Naive thymus-derived CD4-positive, alpha-beta T cell (primary cell): ENCODE measurements around the gene EPX. TPM values are rescaled to one million over a fixed set of nuclear protein-coding genes. Genes with fewer than 3 reads are reported as not detected.

Source experiments
- ATAC-seq: fragments of 150-1000 bp; cut with Tn5 transposase; 2 replicates; pipeline ENCODE4 v1.10.0; 2021; ENCODE audit warnings: mild to moderate bottlenecking, moderate library complexity
- CTCF ChIA-PET: fragments of 350-600 bp; sonication (Branson Sonifier 250); formaldehyde crosslinking; loops from one replicate; lab custom pipeline; 2021; ENCODE audit warnings: antibody characterized with exemption; lab: Charles Lee
- POLR2A ChIA-PET: fragments of 350-600 bp; sonication (Branson Sonifier 250); formaldehyde crosslinking; loops from one replicate; lab custom pipeline; 2021; ENCODE audit warnings: antibody characterized with exemption, inconsistent platforms; lab: Charles Lee
- DNase-seq, 9 donors: peaks; one replicate each; pipeline versions ENCODE4 v3.0.0 to v3.0.0-alpha.2; 2020 to 2022; ENCODE audit warnings: mixed read lengths in 1 of 9
- H3K27ac ChIP-seq: one replicate; pipeline ENCODE4 v1.7.0; 2013; ENCODE audit warnings: mild to moderate bottlenecking, low read depth, low read length, moderate library complexity
- H3K27me3 ChIP-seq, 2 donors: one replicate each; pipeline ENCODE4 v1.7.0; 2013; ENCODE audit warnings: low read length in 2 of 2, mild to moderate bottlenecking in 2 of 2, moderate library complexity in 2 of 2; ENCODE audit not compliant: control insufficient read depth in 2 of 2, insufficient read depth in 2 of 2
- H3K36me3 ChIP-seq, 3 experiments: 1 replicate in 2 of 3; 2 replicates in 1 of 3; pipeline ENCODE4 v1.7.0; 2013; ENCODE audit warnings: low read length in 3 of 3, mild to moderate bottlenecking in 3 of 3, moderate library complexity in 1 of 3; ENCODE audit not compliant: insufficient read depth in 3 of 3, control insufficient read depth in 2 of 3
- H3K4me1 ChIP-seq, 2 donors: one replicate each; pipeline ENCODE4 v1.7.0; 2013; ENCODE audit warnings: low read length in 2 of 2, mild to moderate bottlenecking in 2 of 2, moderate library complexity in 1 of 2; ENCODE audit not compliant: control insufficient read depth in 2 of 2, insufficient read depth in 2 of 2
- H3K4me3 ChIP-seq: 2 replicates; pipeline ENCODE4 v1.7.0; 2013; ENCODE audit warnings: mild to moderate bottlenecking, low read length
- H3K9me3 ChIP-seq, 3 experiments: 1 replicate in 2 of 3; 2 replicates in 1 of 3; pipeline ENCODE4 v1.7.0; 2013; ENCODE audit warnings: low read length in 3 of 3; ENCODE audit not compliant: control insufficient read depth in 2 of 3
- H3K27ac Mint-ChIP-seq, 9 donors: one replicate each; pipeline ENCODE4 v1.8.0; 2020 to 2022; ENCODE audit warnings: mixed read lengths in 9 of 9, mild to moderate bottlenecking in 8 of 9, moderate library complexity in 5 of 9, inconsistent platforms in 2 of 9
- H3K27me3 Mint-ChIP-seq, 5 donors: one replicate each; pipeline ENCODE4 v1.8.0; 2021 to 2022; ENCODE audit warnings: mixed read lengths in 5 of 5, mild to moderate bottlenecking in 1 of 5
- H3K36me3 Mint-ChIP-seq, 5 donors: one replicate each; pipeline ENCODE4 v1.8.0; 2020 to 2022; ENCODE audit warnings: mixed read lengths in 5 of 5, mild to moderate bottlenecking in 3 of 5, inconsistent platforms in 1 of 5
- H3K4me1 Mint-ChIP-seq, 7 donors: one replicate each; pipeline ENCODE4 v1.8.0; 2020 to 2022; ENCODE audit warnings: mixed read lengths in 7 of 7, mild to moderate bottlenecking in 3 of 7, inconsistent platforms in 1 of 7
- H3K4me3 Mint-ChIP-seq, 10 donors: one replicate each; pipeline ENCODE4 v1.8.0; 2020 to 2022; ENCODE audit warnings: mild to moderate bottlenecking in 10 of 10, mixed read lengths in 10 of 10, moderate library complexity in 6 of 10, inconsistent platforms in 2 of 10
- H3K9me3 Mint-ChIP-seq, 11 donors: one replicate each; pipeline ENCODE4 v1.8.0; 2020 to 2022; ENCODE audit warnings: mixed read lengths in 11 of 11, mild to moderate bottlenecking in 4 of 11, inconsistent platforms in 1 of 11, moderate library complexity in 1 of 11
- intact Hi-C, 2 donors: fragments of 100-400 bp; cut with micrococcal nuclease; formaldehyde crosslinking; loops; one replicate each; pipeline ENCODE4 v1.15.1; 2023
- polyA plus RNA-seq, 2 donors: library from polyadenylated mRNA; unstranded; fragments of 300-500 nt; fragmentation: Illumina TruSeq; gene quantifications; one replicate each; pipeline ENCODE4 v1.2.3, GENCODE V29; 2021
- total RNA-seq, 6 experiments: library from RNA in 5 of 6; stranded (reverse) in 5 of 6; gene quantifications; 1 replicate in 5 of 6; 2 replicates in 1 of 6; pipeline ENCODE4 v1.2.3 and lab custom pipeline; 2021 to 2026

Gene EPX
- total and polyA plus RNA-seq, 7 experiments from 2014 or later, result not detected

GRCh38 chr17:58242171-58242784, 49.8 kb downstream of the EPX start:
- no peak overlapping the region for H3K4me3 ChIP-seq
- no peaks in the 10 kb centered on the region for H3K27me3 ChIP-seq
- H3K9me3 ChIP-seq, result no peaks in the 10 kb centered on the region
- CTCF ChIA-PET, result interaction anchor here (1.1 kb wide), 1 partner anchor 14 kb away, joined by 3 read pairs; no protein-coding TSS in a partner anchor
- intact Hi-C loops, result no loop called here
- POLR2A ChIA-PET, result no interaction called here
- ATAC-seq (no peak), DNase-seq (no peak)
- Mint-ChIP-seq H3K27me3 (peaks cover 23 to 66% (median 33%) of the 10 kb centered on the region in 5 donors), H3K4me1 (peaks cover 0 to 6% (median 0%) of the 10 kb centered on the region in 7 donors), H3K27ac (no peak overlapping the region), H3K9me3 (no peaks in the 10 kb centered on the region), H3K36me3 (no peaks in the 10 kb centered on the region), H3K4me3 (no peak overlapping the region)
- H3K36me3 ChIP-seq, result no peaks in the 10 kb centered on the region
- H3K4me1 ChIP-seq, result no peaks in the 10 kb centered on the region
- H3K27ac ChIP-seq, result no peak overlapping the region

GRCh38 chr17:58244963-58245362, 52.4 kb downstream of the EPX start:
- DNase-seq (no peak), ATAC-seq (no peak)
- ChIA-PET POLR2A (interaction anchor here (0.6 kb wide), 1 partner anchor 219 kb away, joined by 3 read pairs; no protein-coding TSS in a partner anchor), CTCF (interaction anchor here (0.6 kb wide), 1 partner anchor 293 kb away, joined by 3 read pairs; no protein-coding TSS in a partner anchor)
- no peaks in the 10 kb centered on the region for H3K36me3 Mint-ChIP-seq
- H3K36me3 ChIP-seq, result no peaks in the 10 kb centered on the region
- no peaks in the 10 kb centered on the region for H3K27me3 ChIP-seq
- H3K27me3 Mint-ChIP-seq, result peaks cover 23 to 51% (median 33%) of the 10 kb centered on the region in 5 donors
- H3K4me3 ChIP-seq, result no peak overlapping the region
- H3K4me1 Mint-ChIP-seq, result peaks cover 0 to 21% (median 7%) of the 10 kb centered on the region in 7 donors
- no peak overlapping the region for H3K4me3 Mint-ChIP-seq
- H3K27ac ChIP-seq, result no peak overlapping the region
- no peak overlapping the region for H3K27ac Mint-ChIP-seq
- intact Hi-C loops, result no loop called here
- no peaks in the 10 kb centered on the region for H3K9me3 ChIP-seq
- no peaks in the 10 kb centered on the region for H3K4me1 ChIP-seq
- H3K9me3 Mint-ChIP-seq, result no peaks in the 10 kb centered on the region

GRCh38 chr17:58245428-58246103, 53.0 kb downstream of the EPX start:
- Mint-ChIP-seq H3K4me1 (peaks cover 0 to 25% (median 11%) of the 10 kb centered on the region in 7 donors), H3K4me3 (no peak overlapping the region)

GRCh38 chr17:58246104-58246740, 53.7 kb downstream of the EPX start:
- Mint-ChIP-seq H3K9me3 (no peaks in the 10 kb centered on the region), H3K27me3 (peaks cover 18 to 50% (median 28%) of the 10 kb centered on the region in 5 donors), H3K4me3 (no peak overlapping the region), H3K27ac (no peak overlapping the region), H3K36me3 (no peaks in the 10 kb centered on the region), H3K4me1 (peaks cover 0 to 25% (median 11%) of the 10 kb centered on the region in 7 donors)
- ATAC-seq (no peak), DNase-seq (no peak)
- ChIA-PET POLR2A (no interaction called here), CTCF (no interaction called here)
- Histone ChIP-seq H3K27ac (no peak overlapping the region), H3K4me1 (no peaks in the 10 kb centered on the region), H3K27me3 (no peaks in the 10 kb centered on the region), H3K4me3 (no peak overlapping the region), H3K9me3 (no peaks in the 10 kb centered on the region), H3K36me3 (no peaks in the 10 kb centered on the region)
- intact Hi-C loops, result no loop called here

More at GRCh38 chr17:58245428-58246103, 53.0 kb downstream of the EPX start:
- Histone ChIP-seq H3K4me3 (no peak overlapping the region), H3K27me3 (no peaks in the 10 kb centered on the region), H3K4me1 (no peaks in the 10 kb centered on the region), H3K27ac (no peak overlapping the region), H3K36me3 (no peaks in the 10 kb centered on the region), H3K9me3 (no peaks in the 10 kb centered on the region)
- POLR2A ChIA-PET, result no interaction called here
- intact Hi-C loops, result no loop called here
- ATAC-seq (no peak), DNase-seq (no peak)
- H3K27me3 Mint-ChIP-seq, result peaks cover 20 to 49% (median 32%) of the 10 kb centered on the region in 5 donors
- no peak overlapping the region for H3K27ac Mint-ChIP-seq
- H3K36me3 Mint-ChIP-seq, result no peaks in the 10 kb centered on the region
- CTCF ChIA-PET, result interaction anchor here (0.6 kb wide), 1 partner anchor 294 kb away, joined by 3 read pairs; no protein-coding TSS in a partner anchor
- no peaks in the 10 kb centered on the region for H3K9me3 Mint-ChIP-seq

GRCh38 chr17:58246781-58247180, 54.3 kb downstream of the EPX start:
- CTCF ChIA-PET, result no interaction called here

GRCh38 chr17:58247511-58248363, 55.2 kb downstream of the EPX start:
- peaks cover 0 to 25% (median 11%) of the 10 kb centered on the region in 7 donors for H3K4me1 Mint-ChIP-seq
- Histone ChIP-seq H3K4me1 (no peaks in the 10 kb centered on the region), H3K9me3 (no peaks in the 10 kb centered on the region), H3K4me3 (no peak overlapping the region), H3K36me3 (no peaks in the 10 kb centered on the region), H3K27ac (no peak overlapping the region), H3K27me3 (no peaks in the 10 kb centered on the region)
- no peaks in the 10 kb centered on the region for H3K9me3 Mint-ChIP-seq
- DNase-seq, result no peak
- H3K27ac Mint-ChIP-seq, result no peak overlapping the region
- CTCF ChIA-PET, result interaction anchor here (0.8 to 1.5 kb wide), 3 partner anchors 9 to 240 kb away, joined by 3 to 4 read pairs (median 3); partner anchors contain the start of genes HSF5 and LPO
- no peaks in the 10 kb centered on the region for H3K36me3 Mint-ChIP-seq
- intact Hi-C loops, result loop anchor here in 1 of 2 donors (2.0 kb wide), 1 partner anchor 29 kb away; the partner anchor contains the start of gene MKS1
- ATAC-seq, result no peak
- POLR2A ChIA-PET, result interaction anchor here (1.0 kb wide), 1 partner anchor 104 kb away, joined by 5 read pairs; the partner anchor contains the start of gene SUPT4H1
- peak overlapping the region in 4 of 10 donors; percentile 7 to 56 (median 31) for H3K4me3 Mint-ChIP-seq
- H3K27me3 Mint-ChIP-seq, result peaks cover 14 to 53% (median 20%) of the 10 kb centered on the region in 5 donors

More at GRCh38 chr17:58246781-58247180, 54.3 kb downstream of the EPX start:
- intact Hi-C loops, result no loop called here
- Mint-ChIP-seq H3K4me1 (peaks cover 0 to 25% (median 11%) of the 10 kb centered on the region in 7 donors), H3K4me3 (no peak overlapping the region), H3K36me3 (no peaks in the 10 kb centered on the region), H3K27me3 (peaks cover 13 to 52% (median 23%) of the 10 kb centered on the region in 5 donors), H3K27ac (no peak overlapping the region), H3K9me3 (no peaks in the 10 kb centered on the region)
- DNase-seq (no peak), ATAC-seq (no peak)
- no peaks in the 10 kb centered on the region for H3K36me3 ChIP-seq
- H3K4me3 ChIP-seq, result no peak overlapping the region
- H3K4me1 ChIP-seq, result no peaks in the 10 kb centered on the region
- no peak overlapping the region for H3K27ac ChIP-seq
- no peaks in the 10 kb centered on the region for H3K27me3 ChIP-seq
- no peaks in the 10 kb centered on the region for H3K9me3 ChIP-seq
- POLR2A ChIA-PET, result no interaction called here
